OCI-LY1 (cell line): ENCODE results near the gene POU2F1.
A peak's percentile ranks its signal among the peaks of the same experiment; 100 is the strongest.

Experiments used
- H2AFZ ChIP-seq: fragments of 200-600 bp; sonication (generic), shearing (Covaris generic); 2 replicates; pipeline ENCODE4 v1.6.0; 2014; ENCODE audit warnings: antibody characterized with exemption, mild to moderate bottlenecking, low read length
- H3F3A ChIP-seq: fragments of 200-600 bp; sonication (generic), shearing (Covaris generic); 2 replicates; pipeline ENCODE4 v1.6.0; 2014; ENCODE audit warnings: mild to moderate bottlenecking, antibody characterized with exemption, low read length, moderate library complexity; ENCODE audit not compliant: insufficient read depth
- H3K27ac ChIP-seq: fragments of 200-600 bp; sonication (generic); 2 replicates; pipeline ENCODE4 v1.5.1; 2014; ENCODE audit warnings: low read length, mixed run types, mild to moderate bottlenecking, low read depth; ENCODE audit not compliant: poor library complexity, severe bottlenecking
- H3K27me3 ChIP-seq: fragments of 200-600 bp; sonication (generic); 2 replicates; pipeline ENCODE4 v1.6.0; 2014; ENCODE audit warnings: antibody characterized with exemption, mild to moderate bottlenecking, low read length, moderate library complexity; ENCODE audit not compliant: insufficient read depth
- H3K36me3 ChIP-seq: fragments of 200-600 bp; sonication (generic); 2 replicates; pipeline ENCODE4 v1.6.1; 2014; ENCODE audit warnings: mild to moderate bottlenecking, antibody characterized with exemption, low read length, moderate library complexity, mixed read lengths; ENCODE audit not compliant: insufficient read depth
- H3K4me1 ChIP-seq: fragments of 200-600 bp; sonication (generic); 2 replicates; pipeline ENCODE4 v1.5.1; 2014; ENCODE audit warnings: mild to moderate bottlenecking, low read length, moderate library complexity; ENCODE audit not compliant: insufficient read depth, severe bottlenecking
- H3K4me2 ChIP-seq: fragments of 200-600 bp; sonication (generic), shearing (Covaris generic); 2 replicates; pipeline ENCODE4 v1.6.1; 2014; ENCODE audit warnings: low read length
- H3K4me3 ChIP-seq: fragments of 200-600 bp; sonication (generic); 2 replicates; pipeline ENCODE4 v1.5.1; 2014; ENCODE audit warnings: low read length, low read depth, mild to moderate bottlenecking, mixed read lengths; ENCODE audit not compliant: poor library complexity, severe bottlenecking
- H3K79me2 ChIP-seq: fragments of 200-600 bp; shearing (Covaris generic); 2 replicates; pipeline ENCODE4 v1.6.1; 2016; ENCODE audit warnings: mixed run types, low read length, mixed read lengths; ENCODE audit not compliant: insufficient read depth
- H3K9ac ChIP-seq: fragments of 200-600 bp; sonication (generic), shearing (Covaris generic); 2 replicates; pipeline ENCODE4 v1.6.1; 2014; ENCODE audit warnings: mild to moderate bottlenecking, low read length, mixed read lengths
- H3K9me2 ChIP-seq: fragments of 200-600 bp; sonication (generic), shearing (Covaris generic); 2 replicates; pipeline ENCODE4 v1.6.1; 2014; ENCODE audit warnings: low read depth, mild to moderate bottlenecking, low read length, mixed read lengths
- H3K9me3 ChIP-seq: fragments of 200-600 bp; shearing (Covaris generic); 2 replicates; pipeline ENCODE4 v1.6.1; 2014; ENCODE audit warnings: low read length, mixed read lengths
- H4K20me1 ChIP-seq: fragments of 200-600 bp; sonication (generic), shearing (Covaris generic); 2 replicates; pipeline ENCODE4 v1.6.0; 2016; ENCODE audit warnings: mild to moderate bottlenecking, low read length; ENCODE audit not compliant: insufficient read depth
- CTCF ChIP-seq: fragments of 200-600 bp; sonication (generic), shearing (Covaris generic); IDR thresholded peaks from 2 replicates; pipeline ENCODE4 v1.5.1; 2017; ENCODE audit warnings: mild to moderate bottlenecking, antibody characterized with exemption, low read length, moderate library complexity, mixed read lengths
- EZH2 ChIP-seq: fragments of 200-600 bp; sonication (generic), shearing (Covaris generic); IDR thresholded peaks from 2 replicates; pipeline ENCODE4 v1.8.0; 2017; ENCODE audit warnings: borderline replicate concordance, mixed run types, mild to moderate bottlenecking, antibody characterized with exemption, low read length, moderate library complexity, mixed read lengths

The POU2F1 gene

GRCh38 chr1:167330601-167331293 lies 110.1 kb downstream of the POU2F1 start:
- peak overlapping the region; percentile 87 for H3K9ac ChIP-seq

GRCh38 chr1:167331650-167332049 lies 111.0 kb downstream of the POU2F1 start:
- Histone ChIP-seq H3K27me3 (no peaks in the 10 kb centered on the region), H3K9ac (peak overlapping the region; percentile 87), H3K27ac (peak overlapping the region; percentile 99), H4K20me1 (no peaks in the 10 kb centered on the region), H3K9me3 (no peaks in the 10 kb centered on the region), H3K36me3 (peaks cover 37% of the 10 kb centered on the region), H3K4me3 (peak overlapping the region; percentile 77), H3F3A (peaks cover 15% of the 10 kb centered on the region), H3K9me2 (no peaks in the 10 kb centered on the region), H3K4me2 (peak overlapping the region; percentile 95), H3K79me2 (peaks cover 69% of the 10 kb centered on the region), H3K4me1 (peaks cover 54% of the 10 kb centered on the region), H2AFZ (no peak overlapping the region)
- TF ChIP-seq EZH2 (no peak), CTCF (no peak)

More at GRCh38 chr1:167330601-167331293, 110.1 kb downstream of the POU2F1 start:
- no peaks in the 10 kb centered on the region for H3K27me3 ChIP-seq
- TF ChIP-seq EZH2 (no peak), CTCF (no peak)
- H2AFZ ChIP-seq: no peak overlapping the region
- H3K9me3 ChIP-seq: no peaks in the 10 kb centered on the region
- H3K9me2 ChIP-seq: no peaks in the 10 kb centered on the region
- peak overlapping the region; percentile 77 for H3K4me3 ChIP-seq
- no peaks in the 10 kb centered on the region for H4K20me1 ChIP-seq
- H3K36me3 ChIP-seq: peaks cover 28% of the 10 kb centered on the region
- H3F3A ChIP-seq: peaks cover 15% of the 10 kb centered on the region
- peaks cover 60% of the 10 kb centered on the region for H3K79me2 ChIP-seq
- H3K4me1 ChIP-seq: peaks cover 57% of the 10 kb centered on the region
- H3K27ac ChIP-seq: peak overlapping the region; percentile 99
- peak overlapping the region; percentile 95 for H3K4me2 ChIP-seq

- Histone ChIP-seq H3K79me2 (peaks cover 69% of the 10 kb centered on the region), H2AFZ (no peak overlapping the region)
These were observed 111.8 kb downstream of the POU2F1 start for GRCh38 chr1:167332503-167332902.

More at GRCh38 chr1:167332503-167332902, 111.8 kb downstream of the POU2F1 start:
- Histone ChIP-seq H3K36me3 (peaks cover 43% of the 10 kb centered on the region), H3K9ac (peak overlapping the region; percentile 87), H3K27me3 (no peaks in the 10 kb centered on the region), H3F3A (peaks cover 15% of the 10 kb centered on the region), H3K27ac (peak overlapping the region; percentile 99), H3K4me3 (peak overlapping the region; percentile 77), H3K4me2 (peak overlapping the region; percentile 95), H3K4me1 (peaks cover 45% of the 10 kb centered on the region), H4K20me1 (no peaks in the 10 kb centered on the region), H3K9me2 (no peaks in the 10 kb centered on the region), H3K9me3 (no peaks in the 10 kb centered on the region)
- TF ChIP-seq EZH2: no peak
- no peak for TF ChIP-seq CTCF
